WI38 (cell line): Measurements from ENCODE around the gene TSPAN11.
A peak's percentile ranks its signal among the peaks of the same experiment; 100 is the strongest.

Experiments
- H3K4me3 ChIP-seq: 2 replicates; pipeline ENCODE4 v1.5.1; 2011; ENCODE audit warnings: low read depth, mild to moderate bottlenecking, control low read depth, low read length
- TF ChIP-seq, protein P1 (sequence below): IDR thresholded peaks from 2 replicates; pipeline ENCODE4 v1.5.1; 2012; ENCODE audit warnings: low read depth, mild to moderate bottlenecking, control low read depth, low read length

TSPAN11 gene, protein sequence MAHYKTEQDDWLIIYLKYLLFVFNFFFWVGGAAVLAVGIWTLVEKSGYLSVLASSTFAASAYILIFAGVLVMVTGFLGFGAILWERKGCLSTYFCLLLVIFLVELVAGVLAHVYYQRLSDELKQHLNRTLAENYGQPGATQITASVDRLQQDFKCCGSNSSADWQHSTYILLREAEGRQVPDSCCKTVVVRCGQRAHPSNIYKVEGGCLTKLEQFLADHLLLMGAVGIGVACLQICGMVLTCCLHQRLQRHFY

DNA sequence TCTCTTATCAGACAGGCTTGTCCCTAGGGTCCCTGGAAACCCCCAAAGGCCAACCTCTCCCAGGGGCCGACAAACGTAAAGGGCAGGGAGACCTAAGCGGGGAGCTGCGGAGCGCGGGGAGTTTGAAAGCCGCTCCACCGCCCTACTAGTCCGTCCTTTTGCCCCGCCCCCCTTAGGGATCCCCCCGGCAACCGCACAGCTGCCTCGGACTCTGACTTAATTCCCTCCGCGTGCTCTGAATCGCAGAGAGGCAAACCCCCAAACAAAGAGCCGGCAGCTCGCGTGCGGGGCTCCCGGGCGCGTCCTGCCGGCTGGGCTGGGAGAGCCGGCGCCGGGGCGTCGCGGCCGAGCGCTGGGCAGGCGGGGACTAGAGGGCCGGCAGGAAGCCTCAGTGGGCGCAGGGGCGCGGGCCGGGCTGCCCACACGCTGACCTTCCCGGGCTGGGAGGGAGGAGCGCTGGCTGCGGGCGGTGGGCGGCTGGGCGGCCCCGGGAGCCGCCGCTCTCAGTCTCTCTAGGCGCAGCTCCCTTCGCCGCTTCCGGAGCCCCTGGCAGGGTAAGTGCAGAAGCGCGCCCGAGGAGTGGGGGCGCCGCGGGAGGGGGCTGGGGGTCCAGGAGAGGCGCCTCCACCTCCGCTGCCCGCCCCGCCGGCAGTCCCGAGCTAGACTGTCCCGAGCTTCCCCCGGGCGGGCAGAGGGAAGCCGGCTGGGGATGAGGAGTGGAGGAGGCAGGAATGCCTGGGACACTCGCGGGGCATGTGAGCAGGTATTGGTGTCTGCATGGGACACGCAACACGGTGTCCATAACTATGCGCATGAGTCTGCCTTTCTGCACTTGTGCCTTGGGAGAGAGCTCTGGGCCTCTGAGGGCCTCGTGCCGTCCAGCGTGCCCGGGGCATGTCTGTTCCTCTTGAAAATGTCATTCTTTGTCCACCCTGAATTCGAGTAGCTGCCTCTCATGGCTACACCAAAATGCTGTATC, at the start of gene TSPAN11:
TSS of gene TSPAN11 (plus strand) at position 506 of the 979 bp plus-strand sequence. CDS start 27,244 bp downstream, outside the sequence.
- TF ChIP-seq, protein P1, sequence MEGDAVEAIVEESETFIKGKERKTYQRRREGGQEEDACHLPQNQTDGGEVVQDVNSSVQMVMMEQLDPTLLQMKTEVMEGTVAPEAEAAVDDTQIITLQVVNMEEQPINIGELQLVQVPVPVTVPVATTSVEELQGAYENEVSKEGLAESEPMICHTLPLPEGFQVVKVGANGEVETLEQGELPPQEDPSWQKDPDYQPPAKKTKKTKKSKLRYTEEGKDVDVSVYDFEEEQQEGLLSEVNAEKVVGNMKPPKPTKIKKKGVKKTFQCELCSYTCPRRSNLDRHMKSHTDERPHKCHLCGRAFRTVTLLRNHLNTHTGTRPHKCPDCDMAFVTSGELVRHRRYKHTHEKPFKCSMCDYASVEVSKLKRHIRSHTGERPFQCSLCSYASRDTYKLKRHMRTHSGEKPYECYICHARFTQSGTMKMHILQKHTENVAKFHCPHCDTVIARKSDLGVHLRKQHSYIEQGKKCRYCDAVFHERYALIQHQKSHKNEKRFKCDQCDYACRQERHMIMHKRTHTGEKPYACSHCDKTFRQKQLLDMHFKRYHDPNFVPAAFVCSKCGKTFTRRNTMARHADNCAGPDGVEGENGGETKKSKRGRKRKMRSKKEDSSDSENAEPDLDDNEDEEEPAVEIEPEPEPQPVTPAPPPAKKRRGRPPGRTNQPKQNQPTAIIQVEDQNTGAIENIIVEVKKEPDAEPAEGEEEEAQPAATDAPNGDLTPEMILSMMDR, result no peak
- peak within 1 kb of the TSS; percentile 32 for H3K4me3 ChIP-seq

DNA sequence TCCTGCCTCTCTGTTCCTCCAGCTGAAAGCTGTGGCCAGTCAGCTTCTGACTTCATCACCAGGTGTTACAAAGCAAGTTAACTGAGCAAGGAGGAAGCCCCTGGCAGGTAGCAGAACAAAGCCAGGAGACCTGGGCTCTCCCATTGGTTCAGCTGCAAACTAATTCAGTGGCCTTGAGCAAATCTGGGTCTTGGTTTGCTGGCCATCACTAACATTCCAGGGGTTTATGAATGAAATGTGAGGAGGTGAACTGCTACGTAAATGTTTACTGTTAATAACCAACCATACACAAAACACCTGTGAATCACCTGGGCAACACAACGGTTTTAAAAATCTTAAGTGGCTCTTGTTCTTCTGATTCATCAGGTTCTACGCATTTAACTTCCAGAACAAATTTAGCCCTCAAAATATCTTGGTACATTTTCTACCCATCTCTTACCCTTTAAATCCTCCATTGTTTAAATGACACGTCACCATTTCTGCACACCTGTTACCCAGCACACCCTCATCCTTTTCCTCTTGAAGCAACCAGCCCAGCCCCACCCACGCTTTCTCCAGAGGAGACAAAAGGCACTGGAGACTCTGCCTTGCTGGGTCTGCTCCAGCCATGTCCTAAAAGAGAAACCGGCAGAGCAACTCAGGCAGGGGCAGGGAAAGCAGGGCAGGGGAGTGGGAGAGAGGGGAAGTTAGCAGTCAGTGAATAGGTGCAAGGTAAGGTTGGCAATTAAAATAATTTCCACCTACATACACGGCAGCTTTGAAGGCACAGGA, 49.3 kb upstream of the TSPAN11 start:
- no peak overlapping the region for H3K4me3 ChIP-seq
- TF ChIP-seq, protein P1, result no peak

DNA sequence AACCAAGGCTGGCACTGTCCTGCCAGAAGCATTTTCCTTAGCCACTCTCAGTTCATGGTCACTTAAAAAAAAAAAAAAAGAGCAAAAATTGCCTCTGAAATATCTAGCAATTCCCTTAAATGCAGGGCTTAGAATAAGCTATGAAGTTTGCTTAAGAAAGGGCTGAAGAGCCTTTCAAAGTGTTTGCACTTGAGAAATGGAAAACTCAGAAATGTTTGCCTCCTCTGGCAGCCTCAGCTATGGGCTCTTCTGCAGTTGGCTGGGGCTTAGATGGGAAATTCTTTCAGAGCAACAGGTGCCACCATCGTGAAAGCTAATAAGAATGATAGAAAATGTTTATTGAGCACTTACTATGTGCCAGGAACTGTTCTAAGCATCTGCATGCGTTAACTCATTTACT, 48.5 kb upstream of the TSPAN11 start:
- no peak overlapping the region for H3K4me3 ChIP-seq
- TF ChIP-seq, protein P1, result no peak

DNA sequence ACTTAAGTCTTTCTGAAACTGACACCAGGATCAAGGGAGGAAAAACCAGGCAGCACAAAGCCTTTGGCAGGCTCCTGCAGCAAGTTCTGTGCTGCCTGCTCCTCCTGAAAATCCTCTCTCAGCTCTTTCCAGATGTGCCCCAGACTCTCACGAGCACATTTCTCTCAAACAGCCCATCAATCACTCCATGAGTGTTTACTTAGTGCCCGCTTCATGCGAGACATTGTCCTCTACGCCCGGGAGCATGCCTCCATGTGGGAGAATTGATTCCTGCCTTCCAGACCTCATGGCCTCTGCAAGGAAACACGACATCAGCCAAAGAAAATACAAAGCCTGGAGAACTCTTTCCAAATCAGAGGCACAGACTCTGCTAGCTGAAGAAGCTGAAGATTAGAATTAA, 46.5 kb upstream of the TSPAN11 start:
- TF ChIP-seq, protein P1, result no peak
- H3K4me3 ChIP-seq, result no peak overlapping the region

DNA sequence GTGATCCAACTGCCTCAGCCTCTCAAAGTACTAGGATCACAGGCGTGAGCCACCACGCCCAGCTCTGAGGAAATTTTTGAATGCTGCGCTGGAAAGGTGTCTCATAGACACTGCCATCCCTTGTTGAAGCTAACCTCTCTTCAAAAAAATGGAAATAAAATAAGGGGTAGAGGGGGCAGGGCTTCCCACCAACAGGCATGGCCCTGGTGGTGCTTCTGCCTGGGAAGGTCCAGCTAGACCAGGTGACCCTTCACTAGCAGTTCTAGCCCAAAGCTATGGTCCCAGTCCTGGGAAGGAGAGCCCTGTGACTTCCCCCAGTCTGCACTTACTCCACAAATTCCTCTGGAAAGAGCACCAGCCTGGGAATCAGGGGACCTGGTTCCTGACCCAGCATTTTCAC, 45.7 kb upstream of the TSPAN11 start:
- H3K4me3 ChIP-seq, result no peak overlapping the region
- TF ChIP-seq, protein P1, result no peak

DNA sequence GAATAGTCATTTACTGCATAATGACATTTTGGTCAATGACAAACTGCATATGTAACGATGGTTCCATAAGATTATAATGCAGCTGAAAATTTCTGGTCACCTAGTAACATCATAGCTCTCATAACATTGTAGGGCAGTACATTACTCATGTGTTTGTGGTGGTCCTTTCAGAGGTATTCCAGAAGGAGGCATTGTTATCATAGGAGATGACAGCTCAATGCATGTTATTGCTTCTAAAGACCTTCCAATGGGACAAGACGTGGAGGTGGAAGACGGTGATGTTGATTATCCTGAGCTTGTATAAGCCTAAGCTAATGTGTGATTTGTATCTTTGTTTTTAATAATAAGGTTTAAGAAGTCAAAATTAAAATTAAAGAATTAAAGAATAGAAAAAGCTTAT, 43.8 kb upstream of the TSPAN11 start:
- TF ChIP-seq, protein P1, result no peak
- H3K4me3 ChIP-seq, result no peak overlapping the region
